HUES48 (cell line): ENCODE results near the gene DAP.

Source experiments
- H3K27ac ChIP-seq: one replicate; pipeline ENCODE4 v1.7.0; 2013; ENCODE audit warnings: low read depth, low read length, inconsistent platforms
- H3K27me3 ChIP-seq: 2 replicates; pipeline ENCODE4 v1.6.1; 2013; ENCODE audit warnings: mild to moderate bottlenecking, low read length; ENCODE audit not compliant: control insufficient read depth, insufficient read depth
- H3K36me3 ChIP-seq: 2 replicates; pipeline ENCODE4 v1.6.1; 2013; ENCODE audit warnings: low read length; ENCODE audit not compliant: control insufficient read depth, insufficient read depth
- H3K4me1 ChIP-seq: 2 replicates; pipeline ENCODE4 v1.6.1; 2013; ENCODE audit warnings: mild to moderate bottlenecking, low read length; ENCODE audit not compliant: control insufficient read depth, insufficient read depth
- H3K4me3 ChIP-seq: 2 replicates; pipeline ENCODE4 v1.5.1; 2013; ENCODE audit warnings: mild to moderate bottlenecking, low read depth, low read length
- H3K9ac ChIP-seq: 2 replicates; pipeline ENCODE4 v1.6.1; 2013; ENCODE audit warnings: mild to moderate bottlenecking, low read depth, low read length, moderate library complexity
- H3K9me3 ChIP-seq: 2 replicates; pipeline ENCODE4 v1.6.1; 2013; ENCODE audit warnings: low read length; ENCODE audit not compliant: control insufficient read depth, insufficient read depth

Gene DAP

DNA sequence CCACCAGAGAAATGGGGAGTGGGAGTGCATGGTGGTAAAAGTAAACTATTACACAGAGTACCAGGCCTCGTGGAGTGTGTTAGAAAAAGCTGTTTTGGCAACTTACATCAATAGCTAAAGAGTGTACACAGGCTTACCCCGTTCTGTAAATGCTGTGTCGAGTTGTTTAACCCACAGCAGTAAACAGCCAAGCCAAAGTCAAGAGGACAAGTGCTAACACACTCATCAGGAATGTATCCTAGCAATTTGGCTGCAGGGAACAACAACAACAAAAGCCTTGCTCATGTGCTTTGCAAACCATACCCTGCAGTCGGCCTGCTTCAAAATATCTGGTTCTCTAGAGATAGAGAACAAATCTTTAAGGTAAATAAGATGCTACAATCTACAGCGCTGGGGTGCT lies 15.9 kb downstream of the DAP start:
- H3K9ac ChIP-seq: no peak overlapping the region
- H3K27ac ChIP-seq: no peak overlapping the region
- peaks cover 39% of the 10 kb centered on the region for H3K36me3 ChIP-seq
- H3K9me3 ChIP-seq: 0 out of 2 replicates have a peak, but pooled peaks cover 2% of the 10 kb centered on the region
- H3K27me3 ChIP-seq: no peaks in the 10 kb centered on the region
- no peaks in the 10 kb centered on the region for H3K4me1 ChIP-seq
- no peak overlapping the region for H3K4me3 ChIP-seq

DNA sequence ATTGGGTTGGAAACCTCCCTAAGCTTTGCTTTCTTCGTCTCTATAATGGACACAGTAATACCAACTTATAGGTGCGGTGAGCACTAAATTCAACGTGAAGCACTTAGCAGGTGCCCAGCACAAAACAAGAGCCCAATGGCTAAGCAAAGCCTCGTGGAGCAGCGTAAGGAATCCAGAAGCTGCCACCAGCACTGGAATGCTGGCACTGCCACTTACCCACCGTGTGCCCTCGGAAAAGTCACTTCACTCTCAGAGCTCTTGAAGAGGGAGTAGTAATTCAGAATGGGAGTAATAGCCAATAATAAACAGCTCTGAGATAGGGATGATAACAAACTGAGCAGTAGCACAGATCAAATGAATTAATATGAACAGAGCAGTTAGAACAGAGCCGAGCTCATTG lies 16.4 kb downstream of the DAP start:
- Histone ChIP-seq H3K9me3 (0 out of 2 replicates have a peak, but pooled peaks cover 2% of the 10 kb centered on the region), H3K4me1 (no peaks in the 10 kb centered on the region), H3K4me3 (no peak overlapping the region), H3K27ac (no peak overlapping the region), H3K36me3 (peaks cover 39% of the 10 kb centered on the region), H3K27me3 (no peaks in the 10 kb centered on the region), H3K9ac (no peak overlapping the region)

- Histone ChIP-seq H3K9me3 (0 out of 2 replicates have a peak, but pooled peaks cover 2% of the 10 kb centered on the region), H3K36me3 (peaks cover 39% of the 10 kb centered on the region), H3K4me3 (no peak overlapping the region), H3K27ac (no peak overlapping the region), H3K4me1 (no peaks in the 10 kb centered on the region), H3K27me3 (no peaks in the 10 kb centered on the region), H3K9ac (no peak overlapping the region)
These were observed 17.1 kb downstream of the DAP start for GRCh38 chr5:10743951-10744350.

DNA sequence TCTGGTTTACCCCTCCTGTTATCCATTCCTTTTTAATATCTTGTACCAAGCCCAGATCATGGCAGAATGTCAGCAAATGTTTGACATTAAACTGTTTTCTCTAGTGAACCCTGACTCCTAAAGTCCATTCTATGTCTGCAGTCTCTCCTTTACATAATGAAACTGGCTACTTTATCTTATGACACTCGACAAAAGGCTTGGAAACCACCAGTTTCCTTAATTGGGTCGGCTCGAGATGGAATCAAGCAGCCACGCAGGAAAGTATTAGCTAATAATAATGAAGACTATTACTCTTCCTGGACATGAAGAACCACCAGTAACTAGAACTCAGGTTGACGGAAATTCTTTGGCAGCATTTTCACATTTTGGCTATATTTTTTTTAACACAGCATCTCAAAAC lies 17.5 kb downstream of the DAP start:
- 0 out of 2 replicates have a peak, but pooled peaks cover 2% of the 10 kb centered on the region for H3K9me3 ChIP-seq
- H3K4me3 ChIP-seq: no peak overlapping the region
- no peaks in the 10 kb centered on the region for H3K27me3 ChIP-seq
- H3K9ac ChIP-seq: no peak overlapping the region
- H3K27ac ChIP-seq: no peak overlapping the region
- no peaks in the 10 kb centered on the region for H3K4me1 ChIP-seq
- H3K36me3 ChIP-seq: peaks cover 39% of the 10 kb centered on the region

DNA sequence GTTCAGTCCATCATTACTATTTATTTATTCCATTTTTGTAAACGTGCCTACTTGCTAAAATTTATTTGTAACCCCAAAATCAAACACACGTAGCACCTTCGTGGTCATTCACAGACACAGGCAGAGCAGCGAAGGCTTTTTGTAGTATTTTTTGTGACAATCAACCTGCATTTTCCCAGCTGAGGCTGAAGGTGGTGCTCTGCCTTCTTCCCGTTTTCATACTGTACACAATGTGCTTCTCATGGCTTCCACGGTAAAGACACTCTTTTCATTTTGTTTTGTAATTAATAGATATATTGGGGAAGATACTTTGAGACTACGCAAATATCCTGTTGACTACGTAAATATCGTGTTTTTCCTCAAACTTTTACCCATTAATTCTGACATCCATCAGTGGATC lies 19.4 kb downstream of the DAP start:
- no peak overlapping the region for H3K27ac ChIP-seq
- peaks cover 30% of the 10 kb centered on the region for H3K36me3 ChIP-seq
- H3K9ac ChIP-seq: no peak overlapping the region
- no peaks in the 10 kb centered on the region for H3K27me3 ChIP-seq
- no peak overlapping the region for H3K4me3 ChIP-seq
- H3K9me3 ChIP-seq: 0 out of 2 replicates have a peak, but pooled peaks cover 2% of the 10 kb centered on the region
- H3K4me1 ChIP-seq: no peaks in the 10 kb centered on the region

DNA sequence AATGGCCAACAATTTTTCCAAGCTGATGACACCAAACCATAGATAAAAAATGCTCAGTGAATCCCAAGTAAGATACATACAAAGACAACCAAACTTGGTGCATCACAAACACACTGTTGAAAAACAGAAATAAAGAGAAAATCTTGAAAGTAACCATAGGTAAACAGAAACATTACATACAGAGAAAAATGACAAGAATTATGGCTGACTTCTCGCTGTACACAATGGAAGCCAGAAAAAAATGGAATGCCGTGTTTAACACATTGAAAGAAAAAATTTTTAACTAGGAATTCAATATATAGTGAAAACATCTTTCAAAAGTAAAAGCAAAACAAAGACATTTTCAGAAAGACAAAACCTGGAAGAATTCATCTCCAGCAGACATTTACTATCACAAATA lies 20.6 kb downstream of the DAP start:
- no peaks in the 10 kb centered on the region for H3K4me1 ChIP-seq
- no peaks in the 10 kb centered on the region for H3K27me3 ChIP-seq
- H3K36me3 ChIP-seq: peaks cover 19% of the 10 kb centered on the region
- H3K9ac ChIP-seq: no peak overlapping the region
- H3K9me3 ChIP-seq: 0 out of 2 replicates have a peak, but pooled peaks cover 2% of the 10 kb centered on the region
- H3K4me3 ChIP-seq: no peak overlapping the region
- no peak overlapping the region for H3K27ac ChIP-seq

- Histone ChIP-seq H3K36me3 (peaks cover 4% of the 10 kb centered on the region; the same call in 1 of the 2 replicates), H3K4me1 (no peaks in the 10 kb centered on the region), H3K27me3 (no peaks in the 10 kb centered on the region), H3K27ac (no peak overlapping the region), H3K9me3 (0 out of 2 replicates have a peak, but pooled peaks cover 2% of the 10 kb centered on the region), H3K4me3 (no peak overlapping the region), H3K9ac (no peak overlapping the region)
These were observed 23.2 kb downstream of the DAP start for GRCh38 chr5:10737880-10738279.

DNA sequence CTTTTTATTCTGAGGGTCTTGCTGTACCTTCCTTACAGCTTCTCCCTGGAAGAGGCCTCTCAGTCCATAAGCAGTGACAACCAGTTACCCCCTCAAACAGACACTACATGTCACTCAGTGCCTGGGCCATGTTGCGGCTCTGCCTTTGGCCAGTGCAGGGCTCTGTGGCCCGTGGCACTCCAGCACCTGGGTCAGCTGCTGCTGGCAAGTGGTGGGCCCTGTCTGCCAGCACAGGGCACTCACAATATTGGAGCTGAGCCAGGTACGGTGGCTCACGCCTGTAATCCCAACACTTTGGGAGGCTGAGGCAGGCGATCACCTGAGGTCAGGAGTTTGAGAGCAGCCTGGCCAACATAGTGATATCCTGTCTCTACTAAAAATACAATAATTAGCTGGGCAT lies 24.2 kb downstream of the DAP start:
- H3K9me3 ChIP-seq: 0 out of 2 replicates have a peak, but pooled peaks cover 2% of the 10 kb centered on the region
- H3K4me3 ChIP-seq: no peak overlapping the region
- no peak overlapping the region for H3K27ac ChIP-seq
- H3K27me3 ChIP-seq: no peaks in the 10 kb centered on the region
- no peak overlapping the region for H3K9ac ChIP-seq
- H3K4me1 ChIP-seq: no peaks in the 10 kb centered on the region
- peaks cover 9% of the 10 kb centered on the region; the same call in 1 of the 2 replicates for H3K36me3 ChIP-seq

GRCh38 chr5:10736354-10736753 lies 24.7 kb downstream of the DAP start:
- Histone ChIP-seq H3K4me3 (no peak overlapping the region), H3K9ac (no peak overlapping the region), H3K36me3 (peaks cover 10% of the 10 kb centered on the region; the same call in 1 of the 2 replicates), H3K4me1 (no peaks in the 10 kb centered on the region), H3K27me3 (no peaks in the 10 kb centered on the region), H3K9me3 (0 out of 2 replicates have a peak, but pooled peaks cover 2% of the 10 kb centered on the region), H3K27ac (no peak overlapping the region)

DNA sequence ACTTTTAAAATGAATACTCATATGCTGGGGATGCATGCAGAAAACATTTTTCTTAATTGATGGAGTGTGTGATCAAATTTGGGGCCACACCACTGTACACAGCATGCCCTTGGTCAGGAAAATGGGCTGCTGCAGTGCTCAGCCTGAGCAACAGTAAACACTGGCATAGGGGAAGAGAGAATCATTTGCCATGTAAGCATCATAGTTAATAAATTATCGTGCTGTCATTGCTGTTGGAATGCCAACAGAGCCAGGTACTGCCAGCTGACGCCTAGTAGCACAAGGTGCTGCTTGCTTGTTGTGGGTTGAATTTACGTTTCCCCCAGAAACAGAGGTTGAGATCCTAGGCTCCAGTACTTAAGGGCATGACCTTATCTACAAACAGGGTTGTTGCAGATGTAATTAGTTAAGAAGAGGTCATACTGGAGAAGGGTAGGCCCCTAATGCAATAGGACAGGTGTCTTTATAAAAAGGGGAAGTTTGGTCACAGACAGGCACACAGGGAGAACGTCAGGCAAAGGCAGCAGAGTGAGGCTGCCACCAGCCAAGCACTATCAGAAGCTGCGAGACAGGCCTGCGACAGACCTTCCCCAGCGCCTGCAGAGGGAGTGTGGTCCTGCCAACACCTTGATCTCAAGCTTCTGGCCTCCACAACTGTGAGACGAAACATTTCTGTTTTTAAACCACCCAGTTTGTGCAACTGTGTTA lies 25.3 kb downstream of the DAP start:
- Histone ChIP-seq H3K27ac (no peak overlapping the region), H3K4me1 (no peaks in the 10 kb centered on the region), H3K4me3 (no peak overlapping the region), H3K36me3 (peaks cover 10% of the 10 kb centered on the region; the same call in 1 of the 2 replicates), H3K27me3 (no peaks in the 10 kb centered on the region), H3K9me3 (0 out of 2 replicates have a peak, but pooled peaks cover 2% of the 10 kb centered on the region), H3K9ac (no peak overlapping the region)

GRCh38 chr5:10734832-10735523 lies 26.1 kb downstream of the DAP start:
- Histone ChIP-seq H3K4me3 (no peak overlapping the region), H3K27ac (no peak overlapping the region), H3K9ac (no peak overlapping the region), H3K36me3 (peaks cover 10% of the 10 kb centered on the region; the same call in 1 of the 2 replicates), H3K9me3 (no peaks in the 10 kb centered on the region), H3K27me3 (no peaks in the 10 kb centered on the region), H3K4me1 (no peaks in the 10 kb centered on the region)
